ENCODE measurements around the gene RPL3.

Gene RPL3

DNA sequence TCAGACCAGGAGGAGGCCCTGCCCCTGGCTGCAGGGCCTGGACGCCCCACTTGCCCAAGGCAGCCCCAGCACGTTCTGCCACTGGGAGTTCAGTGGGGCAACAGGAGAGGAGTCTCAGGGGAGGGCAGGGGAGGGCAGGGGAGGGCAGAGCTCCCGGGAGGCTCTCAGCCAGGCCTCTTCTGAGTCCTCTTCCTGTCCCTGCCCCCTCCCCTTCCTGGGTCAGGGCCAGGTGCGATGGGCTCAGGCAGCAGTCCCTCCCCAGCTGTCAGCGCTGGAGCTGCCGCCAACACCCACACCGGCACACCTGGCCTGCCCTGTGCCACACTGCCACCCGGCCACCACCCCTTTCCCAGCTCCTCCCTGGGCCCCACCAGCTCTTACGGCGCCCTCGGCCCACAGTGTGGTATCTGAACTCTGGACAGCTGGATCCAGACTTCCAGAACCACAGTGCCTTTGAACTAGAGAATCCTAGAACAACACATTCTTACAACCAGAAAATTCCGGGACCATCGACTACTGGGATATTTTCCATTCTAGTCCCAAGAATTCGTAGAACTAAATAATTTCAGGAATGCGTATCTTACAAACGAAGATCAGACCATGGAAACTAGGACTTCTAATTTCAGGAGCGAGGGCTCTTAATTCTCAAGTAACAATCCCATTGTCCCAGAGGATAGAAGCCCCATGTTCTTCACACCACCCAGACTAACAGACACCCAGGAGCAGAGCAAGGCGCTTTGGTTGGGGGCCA, 21.8 kb downstream of the RPL3 start:
- no peak for DNase-seq

DNA sequence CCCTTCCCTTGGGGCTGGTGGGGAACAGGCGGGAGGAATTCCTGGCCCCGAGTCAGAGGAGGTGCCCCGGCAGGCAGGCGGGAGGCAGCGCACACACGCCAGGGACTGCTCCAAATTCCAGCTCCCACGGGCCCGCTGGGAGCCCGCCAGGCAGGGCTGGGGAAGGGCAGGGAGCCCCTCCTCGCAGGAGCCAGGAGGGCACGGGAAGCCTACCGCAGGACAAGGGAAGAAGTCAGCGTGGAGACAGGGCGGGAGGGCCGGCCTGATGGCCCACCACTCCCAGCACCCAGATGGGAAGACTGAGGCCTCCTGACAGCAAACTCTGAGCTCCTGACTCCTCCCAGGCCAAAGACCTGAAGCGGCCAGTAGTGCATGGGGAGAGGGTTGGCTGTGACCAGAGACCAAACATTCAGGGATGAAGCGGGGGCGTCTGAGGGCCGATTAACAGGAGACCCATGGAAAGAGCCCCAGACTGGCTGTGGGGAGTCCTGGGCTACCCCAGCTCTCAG, 22.4 kb downstream of the RPL3 start:
- DNase-seq, result no peak

DNA sequence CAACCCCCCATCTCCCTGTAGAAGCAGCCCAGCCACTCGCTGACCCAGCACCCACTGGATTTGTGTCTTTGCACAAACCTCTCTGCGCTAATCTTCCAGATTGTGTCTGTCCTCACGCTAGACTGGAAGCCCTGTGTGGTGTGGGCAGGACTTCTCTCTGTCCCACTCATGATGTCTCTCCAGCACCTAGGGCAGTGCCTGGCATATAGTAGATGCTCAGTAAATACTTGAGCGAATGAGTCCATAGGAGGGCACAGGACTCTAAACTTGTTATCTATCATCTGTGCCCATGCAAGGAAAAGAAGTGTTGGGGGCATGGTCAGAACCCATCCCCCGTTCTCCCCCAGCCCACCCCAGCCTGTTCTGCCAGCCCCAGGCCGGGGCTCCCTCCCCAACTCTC, 22.9 kb downstream of the RPL3 start:
- no peak for DNase-seq

DNA sequence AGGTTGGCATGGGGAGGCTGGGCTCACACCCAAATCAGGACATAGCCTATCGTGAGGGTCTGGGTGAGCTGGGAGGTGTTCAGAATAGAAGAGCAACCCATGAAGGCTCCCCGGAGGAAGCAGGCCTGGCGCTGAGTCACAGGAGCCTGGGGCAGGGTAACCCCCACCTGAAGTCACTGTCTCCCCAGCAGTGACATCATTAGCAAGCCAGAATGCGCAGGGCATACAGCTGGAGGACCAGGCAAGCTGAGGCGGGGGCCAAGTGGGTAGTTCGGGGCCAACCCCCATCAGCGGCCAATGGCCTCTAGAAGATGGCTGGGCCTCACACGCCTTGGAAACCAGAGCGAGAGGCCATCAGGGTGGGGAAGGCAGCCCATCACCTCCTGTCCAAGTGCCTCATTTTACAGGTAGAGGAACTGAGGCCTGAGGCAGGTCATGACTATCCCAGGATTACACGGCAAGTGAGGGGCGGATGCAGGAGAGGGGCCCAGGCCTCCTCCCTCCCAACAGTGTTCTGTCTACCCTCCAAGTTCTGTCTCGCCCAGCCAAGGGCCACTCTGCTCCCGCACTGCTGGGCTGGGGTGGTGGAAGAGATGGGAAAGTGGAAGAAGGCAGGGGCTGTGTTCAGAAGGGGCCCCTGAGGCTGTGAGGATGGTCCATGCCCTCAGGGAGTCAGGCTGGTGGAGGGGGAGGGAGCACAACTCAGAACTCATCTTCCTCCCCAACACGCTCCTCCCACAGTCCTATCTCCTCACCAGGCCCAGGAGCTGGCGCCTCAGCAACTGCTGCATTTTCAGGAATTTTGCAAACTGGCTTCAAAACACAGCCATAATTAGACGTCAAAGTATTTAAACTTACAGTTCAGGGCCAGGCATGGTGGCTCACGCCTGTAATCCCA, 24.6 kb downstream of the RPL3 start:
- DNase-seq, result no peak

DNA sequence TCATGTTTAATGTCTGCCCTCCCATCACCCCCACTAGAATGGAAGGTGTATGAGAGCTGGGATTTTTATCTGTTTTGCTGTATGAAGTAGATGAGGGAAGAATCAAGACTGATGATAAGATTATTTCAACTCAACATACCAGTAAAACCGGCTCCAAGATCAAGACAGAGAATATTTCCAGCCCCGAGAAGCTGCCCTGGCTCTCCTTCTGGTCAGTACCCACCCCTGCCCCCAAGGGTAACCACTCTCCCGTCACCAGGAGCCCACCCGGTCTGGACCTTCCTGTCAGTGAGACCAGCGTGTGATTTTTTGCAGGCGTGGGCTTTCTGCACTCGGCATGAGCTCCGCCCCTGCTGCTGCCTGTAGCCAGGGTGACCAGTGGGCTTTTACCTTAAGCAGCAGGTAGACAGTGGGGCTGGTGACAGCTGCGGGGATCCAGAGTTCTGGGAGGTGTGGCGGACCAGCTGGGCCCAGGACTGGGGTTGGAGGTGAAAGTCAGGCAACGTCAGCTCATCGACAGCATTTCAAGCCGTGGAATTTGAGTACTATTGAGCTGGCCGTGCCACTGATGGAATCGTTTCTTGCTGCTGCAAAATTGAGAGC, 25.6 kb downstream of the RPL3 start:
- no peak for DNase-seq

DNA sequence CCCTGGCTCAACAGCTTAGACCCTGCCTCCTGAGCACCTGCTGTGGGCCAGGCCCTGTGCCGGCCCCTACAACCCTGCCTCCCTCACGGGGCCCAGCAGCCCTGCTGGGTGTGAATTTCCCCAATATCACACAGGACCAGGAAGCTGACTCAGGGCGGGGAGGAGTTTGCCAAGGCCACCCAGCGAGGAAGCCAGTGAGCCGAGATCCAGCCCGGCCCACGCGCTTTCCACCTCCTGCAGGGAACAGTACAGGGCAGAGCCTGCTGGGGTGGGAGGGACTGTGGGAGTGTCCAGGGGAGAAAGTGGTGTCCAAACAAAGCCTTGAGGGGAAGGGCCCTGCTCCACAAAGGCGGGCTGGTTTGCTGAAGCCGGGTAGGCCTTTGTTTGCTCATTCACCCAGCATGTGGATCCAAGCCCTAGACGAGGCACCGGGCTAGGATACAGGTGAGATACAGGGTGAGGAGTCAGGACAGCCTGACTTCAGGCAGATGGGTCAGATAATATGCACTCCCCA, 26.8 kb downstream of the RPL3 start:
- no peak for DNase-seq

DNA sequence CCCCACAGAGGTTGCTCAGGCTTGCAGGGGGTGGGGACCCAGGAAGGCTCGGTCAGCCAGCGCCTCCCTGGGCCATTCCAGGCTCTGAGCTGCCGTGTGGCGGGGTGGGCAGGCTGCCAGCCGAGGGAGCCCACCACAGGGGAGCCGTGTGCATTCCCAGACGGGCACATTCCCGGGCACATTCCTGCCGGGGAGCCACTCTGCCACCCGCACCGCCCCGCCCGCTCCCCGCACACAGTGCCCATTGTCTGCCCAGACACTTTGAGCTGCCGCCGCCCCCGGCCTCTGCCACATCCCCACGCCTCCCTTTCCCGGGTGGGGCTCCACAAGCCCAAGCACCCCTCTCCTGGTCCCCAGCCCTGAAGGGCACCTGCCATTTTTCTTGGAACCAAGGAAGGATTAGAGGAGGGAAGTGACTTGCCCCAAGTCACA, 27.4 kb downstream of the RPL3 start:
- no peak for DNase-seq

DNA sequence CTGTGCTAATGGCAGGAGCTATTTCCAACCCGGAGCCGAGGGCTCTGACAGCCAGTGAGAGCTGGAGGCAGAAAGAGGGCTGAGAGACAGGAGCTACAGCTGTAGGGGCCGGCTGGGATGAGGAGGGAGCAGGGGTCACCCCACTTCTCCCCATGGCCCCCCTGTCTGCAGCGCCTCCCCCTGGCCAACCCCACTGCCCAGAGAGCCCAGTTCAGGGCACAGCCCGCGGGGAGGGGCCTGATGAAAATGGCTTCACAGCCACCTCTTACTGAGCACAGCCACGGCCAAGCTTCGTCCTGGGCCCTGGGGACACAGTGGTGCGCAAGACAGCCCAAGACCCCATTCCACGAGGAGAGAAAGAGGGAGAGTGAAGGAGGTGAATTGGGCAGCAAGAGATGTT, 27.9 kb downstream of the RPL3 start:
- DNase-seq, result no peak

DNA sequence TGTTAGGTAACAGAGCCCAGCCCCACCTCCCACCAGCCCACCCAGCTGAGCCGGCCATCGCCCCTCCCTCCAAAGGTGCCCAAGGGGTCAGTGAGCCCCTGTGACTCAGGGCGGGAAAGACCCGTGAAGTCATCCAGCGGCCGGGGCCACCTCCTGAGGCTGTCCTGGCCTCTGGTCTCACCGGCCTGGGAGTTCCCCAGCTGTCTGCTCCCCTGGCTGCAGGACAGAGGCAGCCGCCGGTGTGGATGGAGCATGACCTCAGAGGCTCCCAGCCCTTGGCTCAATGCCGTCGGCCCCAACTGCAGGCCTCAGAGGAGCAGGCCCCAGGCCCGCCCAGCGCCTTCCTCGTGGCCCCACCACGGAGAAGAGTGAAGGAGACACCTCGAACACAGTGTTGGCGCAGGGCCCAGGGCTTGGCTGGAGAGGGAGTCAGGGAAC, 28.7 kb downstream of the RPL3 start:
- no peak for DNase-seq

DNA sequence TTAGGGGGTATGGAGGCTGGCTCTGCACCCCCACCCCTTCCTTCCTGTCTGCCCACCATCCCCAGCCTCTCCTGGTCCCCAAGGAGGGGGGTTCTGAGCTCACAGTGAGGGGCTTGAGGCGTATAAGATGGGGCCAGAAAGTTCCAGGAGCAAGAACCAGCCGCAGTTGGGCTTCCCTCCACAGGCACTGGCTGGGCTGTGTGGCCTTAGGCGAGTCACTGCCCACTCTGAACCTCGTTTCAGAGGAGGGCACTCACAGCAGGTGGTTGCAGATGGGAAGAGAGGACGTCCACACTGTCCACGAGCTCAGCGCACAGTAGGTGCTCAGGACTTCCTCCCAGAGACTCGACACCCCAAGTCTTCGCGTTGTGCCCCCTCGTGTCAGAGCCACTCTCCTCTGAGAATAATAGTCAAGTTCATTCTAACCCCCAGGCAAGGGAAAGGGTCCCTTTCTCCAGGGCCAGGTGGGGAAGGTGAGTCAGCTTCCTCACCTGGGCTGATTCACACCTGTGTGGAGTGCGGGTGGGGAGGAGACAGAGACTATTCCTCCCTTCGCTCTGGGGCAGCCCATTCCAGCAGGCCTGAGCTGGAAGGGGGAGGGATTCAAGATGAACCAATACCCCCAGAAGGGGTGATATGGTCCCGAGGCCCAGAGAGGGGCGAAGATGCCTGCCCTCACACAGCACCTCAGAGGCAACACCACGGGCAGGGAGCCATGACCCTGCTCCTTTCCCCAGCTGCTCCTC, 29.3 kb downstream of the RPL3 start:
- no peak for DNase-seq

DNA sequence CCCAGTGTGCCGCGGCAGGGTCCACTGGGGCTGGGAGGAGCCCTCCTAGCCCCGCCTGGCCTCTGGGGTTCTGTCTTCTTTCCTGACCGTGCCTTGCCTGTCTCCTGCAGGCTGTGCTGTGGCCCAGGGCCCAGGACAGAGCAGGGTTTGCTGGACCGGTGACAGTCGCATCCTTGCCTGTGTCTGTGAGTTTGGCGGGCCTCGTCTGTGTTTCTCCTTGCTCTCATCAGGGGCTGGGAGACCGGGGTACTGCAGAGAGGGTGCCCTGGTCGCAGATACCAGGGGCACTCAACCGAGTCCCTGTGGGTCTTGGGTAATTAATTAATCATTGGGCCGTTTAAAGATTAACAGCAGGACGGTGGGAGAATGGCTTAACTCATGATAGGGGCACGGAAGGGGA, 29.9 kb downstream of the RPL3 start:
- no peak for DNase-seq

DNA sequence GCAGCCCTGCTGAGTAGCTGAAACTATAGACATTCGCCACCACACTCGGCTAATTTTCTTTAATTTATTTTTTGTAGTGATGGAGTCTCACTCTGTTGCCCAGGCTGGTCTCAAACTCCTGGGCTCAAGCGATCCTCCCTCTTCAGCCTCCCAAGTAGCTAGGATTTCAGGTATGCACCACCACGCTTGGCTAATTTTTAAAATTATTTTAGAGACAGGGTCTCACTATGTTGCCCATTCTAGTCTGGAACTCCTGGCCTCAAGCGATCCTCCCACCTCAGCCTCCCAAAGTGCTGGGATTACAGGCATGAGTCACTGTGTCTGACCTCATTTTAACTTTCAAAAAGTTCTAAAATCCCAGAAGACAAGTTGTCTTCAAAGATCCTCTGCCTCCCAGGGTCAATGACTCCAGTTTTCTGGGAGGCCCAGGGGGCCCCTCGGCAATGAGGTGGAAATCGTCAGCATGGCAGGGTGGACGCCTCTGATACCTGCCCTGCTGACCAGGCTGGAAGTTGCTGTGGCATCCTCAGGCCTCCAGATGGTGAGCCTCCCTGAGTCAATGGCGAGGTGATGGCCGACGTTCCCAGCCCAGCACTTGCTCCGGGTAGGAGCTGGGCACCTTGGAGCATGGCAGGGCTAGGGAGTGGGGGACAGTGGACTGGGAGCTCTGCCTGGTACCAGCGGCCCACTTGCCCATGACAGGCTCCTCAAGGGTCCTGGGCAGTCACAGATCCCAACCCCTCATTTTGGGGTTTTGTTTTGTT, 31.1 kb downstream of the RPL3 start:
- DNase-seq, result no peak

DNA sequence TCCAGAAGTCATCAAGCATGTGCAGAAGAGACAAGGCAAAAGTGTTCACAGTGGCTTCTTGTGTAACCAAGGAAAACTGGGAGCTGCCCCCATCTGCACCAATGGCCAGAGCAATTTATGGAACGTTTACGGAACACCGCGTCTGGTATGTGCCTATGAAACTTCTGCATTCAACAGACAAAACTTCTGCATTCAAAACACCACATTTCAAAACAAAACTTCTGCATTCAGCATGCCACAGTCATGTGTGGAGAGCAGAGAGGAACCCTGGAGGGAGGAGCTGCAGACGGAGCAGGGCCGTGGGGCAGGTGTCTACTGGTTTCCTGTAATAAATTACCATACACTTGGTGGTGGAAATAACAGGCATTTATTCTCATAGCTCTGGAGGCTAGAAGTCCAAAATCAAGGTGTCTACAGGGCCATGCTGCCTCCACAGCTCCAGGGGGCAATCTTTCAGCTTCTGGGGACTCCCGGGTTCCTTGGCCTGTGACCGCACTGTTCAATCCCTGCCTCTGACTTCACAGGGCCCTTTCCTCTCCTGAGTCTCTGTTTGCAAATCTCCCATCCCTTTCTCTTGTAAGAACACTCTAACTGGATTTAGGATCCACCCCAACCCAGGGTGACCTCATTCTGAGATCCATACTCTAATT, 32.2 kb downstream of the RPL3 start:
- DNase-seq, result no peak

DNA sequence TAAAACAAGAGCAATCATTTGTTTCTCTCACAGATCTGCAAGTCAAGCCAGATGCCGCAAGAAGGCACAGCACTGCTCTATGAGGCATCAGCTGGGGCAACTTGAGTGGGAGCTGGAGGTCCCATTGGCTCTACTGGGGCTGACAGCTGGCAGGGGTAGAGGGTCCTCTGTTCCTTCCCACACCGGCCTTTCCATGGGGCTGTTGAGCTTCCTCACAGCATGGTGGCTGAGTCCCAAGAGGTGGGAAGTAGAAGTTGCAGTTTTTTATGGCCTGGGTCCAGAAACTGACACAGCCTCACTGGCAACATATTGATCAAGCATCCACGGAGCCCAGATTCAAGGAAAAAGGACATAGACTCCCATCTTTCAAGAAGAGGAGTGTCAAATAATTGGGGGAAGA, 34.4 kb downstream of the RPL3 start:
- no peak for DNase-seq

DNA sequence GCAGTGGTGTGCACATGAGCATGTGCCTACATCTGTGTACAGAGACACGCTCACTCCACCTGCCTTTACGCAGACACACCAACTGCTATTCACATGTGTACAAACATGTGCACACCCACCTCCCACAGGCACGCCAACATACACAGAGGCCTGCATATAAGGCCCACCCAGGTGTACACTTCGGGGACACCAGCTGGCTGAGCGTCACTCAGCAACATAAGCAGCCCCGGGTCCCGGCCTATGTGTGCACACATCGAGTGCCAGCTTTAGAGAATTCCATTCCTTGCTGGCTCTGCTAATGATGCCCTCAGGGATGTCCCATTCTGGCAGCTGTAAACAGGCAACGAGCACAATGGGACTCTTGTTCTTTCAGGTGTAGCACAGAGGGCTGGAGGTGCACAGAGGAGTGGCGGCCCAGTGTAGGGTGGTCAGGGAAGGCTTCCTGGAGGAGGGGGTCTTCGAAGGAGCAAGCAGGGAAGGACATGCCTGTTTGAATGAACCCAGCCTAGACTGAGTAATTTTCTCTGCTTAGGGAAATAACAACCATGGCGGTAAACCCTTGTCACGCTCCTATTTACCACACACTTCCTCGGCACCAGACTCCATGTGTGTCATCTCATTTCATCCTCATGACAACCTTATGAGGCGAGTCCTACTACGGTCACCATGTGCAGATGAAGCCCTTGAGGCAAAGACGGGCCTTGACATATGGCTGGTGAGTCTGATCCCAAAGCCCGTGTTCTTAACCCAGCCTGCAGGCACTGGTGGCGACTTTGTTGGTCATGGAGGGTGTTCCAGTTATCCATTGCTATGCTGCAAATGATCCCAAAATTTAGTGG, 35.1 kb downstream of the RPL3 start:
- no peak for DNase-seq

DNA sequence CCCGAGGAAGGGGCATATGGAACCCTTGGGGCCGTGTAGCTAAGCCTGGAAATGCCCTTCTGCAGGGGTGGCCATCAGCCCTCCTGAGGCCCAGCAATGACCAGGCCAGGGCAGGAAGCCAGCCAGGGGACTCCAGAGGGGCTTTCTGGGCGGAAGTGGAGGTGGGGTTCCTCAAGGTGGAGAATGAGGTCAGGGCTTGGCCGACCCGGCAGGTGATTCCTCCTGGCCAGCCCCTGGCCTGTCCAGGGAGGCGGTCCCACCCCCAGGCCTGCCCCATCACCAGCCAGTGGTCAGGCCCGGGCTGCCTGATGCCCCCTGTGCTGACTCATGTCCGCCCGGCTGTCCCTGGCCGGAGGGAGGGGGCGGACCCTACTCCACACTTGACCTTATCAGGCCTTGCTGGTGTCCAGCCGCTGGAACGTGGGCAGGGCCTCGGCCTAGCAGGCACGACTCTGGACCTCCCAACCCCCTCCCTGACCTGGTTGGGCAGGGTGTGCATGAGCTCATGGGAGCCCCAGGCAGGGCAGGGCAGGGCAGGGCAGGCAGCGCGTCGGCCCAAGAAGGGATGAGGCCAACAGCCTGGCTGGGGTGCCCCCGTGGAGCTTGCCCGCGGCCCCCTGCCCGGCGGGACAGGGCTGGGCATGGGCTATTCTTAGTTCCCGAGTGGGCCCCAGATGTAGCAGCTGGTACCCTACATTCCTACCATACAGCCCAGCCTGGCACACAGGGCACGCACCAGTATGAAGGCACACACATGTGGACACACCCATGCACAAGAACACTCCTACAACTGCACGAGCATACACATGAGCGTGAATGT, 35.9 kb downstream of the RPL3 start:
- no peak for DNase-seq

DNA sequence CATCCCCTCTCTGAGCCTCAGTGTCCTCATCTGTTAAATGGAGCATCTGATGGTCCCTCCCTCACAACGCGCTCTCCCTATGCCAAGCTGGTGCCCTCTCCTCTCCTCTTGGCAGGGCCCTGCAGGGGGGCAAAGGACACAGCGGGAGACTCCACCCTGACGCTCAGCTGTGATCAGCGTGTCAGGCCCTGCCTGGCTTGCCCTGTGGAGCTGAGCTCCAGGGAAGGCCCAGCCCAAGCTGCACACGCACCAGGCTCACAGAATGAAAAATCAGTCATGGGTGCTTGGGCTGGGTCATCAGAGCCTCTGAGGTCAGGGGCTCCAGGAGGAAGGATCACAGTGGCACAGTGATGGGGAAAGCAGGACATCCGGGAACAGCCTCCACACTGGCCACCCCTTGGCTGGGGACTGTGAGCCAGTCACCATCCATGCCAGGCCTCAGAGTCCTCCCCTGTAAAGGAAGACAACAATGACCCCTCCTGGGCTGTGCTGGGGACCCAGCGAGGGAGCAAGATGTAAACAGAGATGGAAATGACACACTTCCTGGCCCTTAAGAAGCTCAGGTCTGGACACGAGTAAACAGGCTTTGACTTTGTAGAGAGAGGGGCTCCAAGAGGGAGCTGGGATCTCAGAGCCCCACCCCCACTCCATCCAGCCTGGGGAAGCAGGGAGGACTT, 36.6 kb downstream of the RPL3 start:
- DNase-seq, result no peak

DNA sequence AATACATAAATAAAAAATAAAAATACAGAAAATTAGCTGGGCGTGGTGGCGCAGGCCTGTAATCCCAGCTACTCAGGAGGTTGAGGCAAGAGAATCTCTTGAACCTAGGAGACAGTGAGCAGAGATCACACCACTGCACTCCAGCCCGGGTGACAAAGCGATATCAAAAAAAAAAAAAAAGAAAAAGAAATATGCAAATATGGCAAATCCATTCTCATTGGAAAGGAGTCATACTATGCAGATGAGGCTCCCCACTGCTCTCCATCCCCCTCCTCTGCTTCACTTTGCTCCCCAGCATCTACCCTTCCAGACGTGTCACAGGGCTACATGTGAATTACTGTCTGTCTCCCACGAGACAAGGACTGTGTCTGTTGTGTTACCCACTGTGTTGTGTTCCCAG, 38.3 kb downstream of the RPL3 start:
- no peak for DNase-seq

DNA sequence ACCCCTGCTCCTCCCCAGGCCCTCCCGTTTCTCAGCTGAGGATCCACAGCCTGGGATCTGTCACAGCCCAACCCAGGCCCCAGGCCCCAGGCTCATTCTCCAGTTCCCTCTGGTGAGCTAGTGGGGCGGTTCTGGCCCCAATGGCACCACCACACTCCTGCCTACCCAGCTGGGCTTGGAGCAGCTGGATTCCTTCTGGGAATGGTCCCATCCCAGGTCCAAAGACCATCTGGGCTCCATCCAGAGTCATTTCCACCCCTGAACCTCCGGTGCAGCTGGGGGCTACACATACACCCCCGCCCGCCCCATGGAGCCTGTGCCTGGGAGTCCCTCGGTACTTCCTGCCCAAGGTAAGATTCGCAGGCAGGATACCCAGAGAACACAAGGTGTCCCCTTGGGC, 39.2 kb downstream of the RPL3 start:
- DNase-seq, result no peak

Measured in DMS 273 treated with DMSO at 0.1 percent for 48 hours (cell line).